NCI-H774 (cell line): Measurements from ENCODE around the gene PCDHGA6.

Experiments
- DNase-seq: peaks from one replicate; lab custom pipeline; 2025; lab: John Stamatoyannopoulos, UW

Gene PCDHGA6

DNA sequence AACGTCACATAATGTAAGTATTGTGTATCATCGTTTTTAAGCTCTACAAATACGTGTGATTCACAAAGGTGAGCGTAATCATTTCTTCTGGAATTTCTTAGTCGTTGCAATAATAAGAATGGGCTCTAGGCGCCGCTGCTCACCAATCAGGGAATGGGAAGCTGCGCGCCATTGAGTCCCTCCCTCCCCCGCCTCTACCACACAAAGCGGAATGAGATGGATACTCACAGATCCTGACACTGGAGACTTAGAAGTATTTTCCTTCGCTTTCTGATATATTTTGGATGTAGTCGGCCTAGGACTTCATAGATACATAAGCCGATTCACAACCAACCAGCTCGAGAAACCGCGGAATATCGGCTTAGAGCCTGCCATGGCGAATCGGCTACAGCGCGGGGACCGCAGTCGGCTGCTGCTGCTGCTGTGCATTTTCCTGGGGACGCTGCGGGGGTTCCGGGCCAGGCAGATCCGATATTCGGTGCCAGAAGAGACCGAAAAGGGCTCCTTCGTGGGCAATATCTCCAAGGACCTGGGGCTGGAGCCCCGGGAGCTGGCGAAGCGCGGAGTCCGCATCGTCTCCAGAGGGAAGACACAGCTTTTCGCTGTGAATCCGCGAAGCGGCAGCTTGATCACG lies 47.3 kb downstream of the PCDHGA6 start, which contains the start of gene PCDHGA11:
PCDHGA11 (plus strand) TSS at position 197 of the 634 bp plus-strand sequence; CDS start at position 374, 177 bp downstream.
- no peak for DNase-seq

DNA sequence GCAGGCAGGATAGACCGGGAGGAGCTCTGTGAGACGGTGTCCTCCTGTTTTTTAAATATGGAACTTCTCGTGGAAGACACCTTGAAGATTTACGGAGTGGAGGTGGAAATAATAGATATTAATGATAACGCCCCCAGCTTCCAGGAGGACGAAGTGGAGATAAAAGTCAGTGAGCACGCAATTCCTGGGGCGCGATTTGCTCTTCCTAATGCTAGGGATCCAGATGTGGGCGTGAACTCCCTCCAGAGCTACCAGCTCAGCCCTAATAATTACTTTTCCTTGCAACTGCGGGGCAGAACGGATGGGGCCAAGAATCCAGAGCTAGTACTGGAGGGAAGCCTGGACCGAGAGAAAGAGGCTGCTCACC lies 47.8 kb downstream of the PCDHGA6 start:
- no peak for DNase-seq

DNA sequence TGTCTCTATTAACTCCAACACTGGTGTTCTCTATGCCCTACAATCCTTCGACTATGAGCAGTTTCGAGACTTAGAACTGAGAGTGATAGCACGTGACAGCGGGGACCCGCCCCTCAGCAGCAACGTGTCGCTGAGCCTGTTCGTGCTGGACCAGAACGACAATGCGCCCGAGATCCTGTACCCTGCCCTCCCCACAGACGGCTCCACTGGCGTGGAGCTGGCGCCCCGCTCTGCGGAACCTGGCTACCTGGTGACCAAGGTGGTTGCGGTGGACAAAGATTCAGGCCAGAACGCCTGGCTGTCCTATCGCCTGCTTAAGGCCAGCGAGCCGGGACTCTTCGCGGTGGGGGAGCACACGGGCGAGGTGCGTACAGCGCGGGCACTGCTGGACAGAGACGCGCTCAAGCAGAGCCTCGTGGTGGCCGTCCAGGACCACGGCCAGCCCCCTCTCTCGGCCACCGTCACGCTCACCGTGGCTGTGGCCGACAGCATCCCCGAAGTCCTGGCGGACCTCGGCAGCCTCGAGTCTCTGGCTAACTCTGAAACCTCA lies 49.1 kb downstream of the PCDHGA6 start:
- DNase-seq = no peak

DNA sequence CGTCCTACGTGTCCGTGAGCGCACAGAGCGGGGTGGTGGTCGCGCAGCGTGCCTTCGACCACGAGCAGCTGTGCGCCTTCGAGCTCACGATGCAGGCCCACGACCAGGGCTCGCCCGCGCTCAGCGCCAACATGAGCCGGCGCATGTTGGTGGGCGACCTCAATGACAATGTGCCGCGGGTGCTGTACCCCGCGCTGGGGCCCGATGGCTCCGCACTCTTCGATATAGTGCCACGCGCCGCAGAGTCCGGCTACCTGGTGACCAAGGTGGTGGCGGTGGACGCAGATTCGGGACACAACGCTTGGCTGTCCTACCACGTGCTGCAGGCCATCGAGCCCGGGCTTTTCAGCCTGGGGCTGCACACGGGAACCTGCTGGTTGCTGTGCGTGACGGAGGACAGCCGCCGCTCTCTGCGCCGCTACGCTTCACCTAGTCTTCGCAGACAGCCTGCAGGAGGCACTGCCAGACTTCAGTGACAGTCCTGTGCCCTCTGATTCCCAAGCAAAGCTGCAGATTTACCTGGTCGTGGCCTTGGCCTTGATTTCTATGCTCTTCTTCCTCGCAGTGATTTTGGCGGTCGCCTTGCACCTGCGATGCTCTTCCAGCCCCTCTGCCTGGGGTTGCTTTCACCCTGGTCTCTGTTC lies 54.2 kb downstream of the PCDHGA6 start:
- DNase-seq = no peak
